Loucy (cell line): ENCODE results near the gene NGFR.

Experiments used
- H2AFZ ChIP-seq: fragments of 200-600 bp; sonication (generic); 2 replicates; pipeline ENCODE4 v1.6.0; 2016; ENCODE audit warnings: antibody characterized with exemption, mild to moderate bottlenecking, low read length, moderate library complexity
- H3F3A ChIP-seq: fragments of 200-600 bp; 2 replicates; pipeline ENCODE4 v1.6.0; 2016; ENCODE audit warnings: antibody characterized with exemption, low read depth, mild to moderate bottlenecking
- H3K27me3 ChIP-seq: fragments of 200-600 bp; sonication (generic); 2 replicates; pipeline ENCODE4 v1.6.1; 2014; ENCODE audit warnings: low read length, mild to moderate bottlenecking; ENCODE audit not compliant: insufficient read depth, poor library complexity, severe bottlenecking
- H3K36me3 ChIP-seq: fragments of 200-600 bp; sonication (generic); 2 replicates; pipeline ENCODE4 v1.6.1; 2016; ENCODE audit warnings: low read length; ENCODE audit not compliant: insufficient read depth
- H3K4me1 ChIP-seq: fragments of 200-600 bp; sonication (generic); 2 replicates; pipeline ENCODE4 v1.5.1; 2014; ENCODE audit warnings: low read length, mild to moderate bottlenecking; ENCODE audit not compliant: insufficient read depth, poor library complexity, severe bottlenecking
- H3K4me2 ChIP-seq: fragments of 200-600 bp; sonication (generic); 2 replicates; pipeline ENCODE4 v1.6.0; 2014; ENCODE audit warnings: antibody characterized with exemption, low read length, low read depth, mild to moderate bottlenecking; ENCODE audit not compliant: poor library complexity, severe bottlenecking
- H3K4me3 ChIP-seq: fragments of 200-600 bp; sonication (generic); 2 replicates; pipeline ENCODE4 v1.5.1; 2014; ENCODE audit warnings: low read length, mild to moderate bottlenecking, mixed read lengths; ENCODE audit not compliant: poor library complexity, severe bottlenecking
- H3K79me2 ChIP-seq: fragments of 200-600 bp; sonication (generic); 2 replicates; pipeline ENCODE4 v1.6.1; 2014; ENCODE audit warnings: low read length; ENCODE audit not compliant: insufficient read depth
- H3K9ac ChIP-seq: fragments of 200-600 bp; sonication (generic); 2 replicates; pipeline ENCODE4 v1.6.0; 2014; ENCODE audit warnings: mild to moderate bottlenecking, low read depth, low read length, moderate library complexity; ENCODE audit not compliant: poor library complexity, severe bottlenecking
- H3K9me2 ChIP-seq: fragments of 200-600 bp; sonication (generic); replicated peaks from 2 replicates; pipeline ENCODE4 v1.6.1; 2016; ENCODE audit warnings: low read depth, low read length, mixed read lengths
- H3K9me3 ChIP-seq: fragments of 200-600 bp; sonication (generic); 2 replicates; pipeline ENCODE4 v1.6.1; 2014; ENCODE audit warnings: mild to moderate bottlenecking, antibody characterized with exemption, low read length, low read depth; ENCODE audit not compliant: insufficient read depth
- H4K20me1 ChIP-seq: fragments of 200-600 bp; sonication (generic); 2 replicates; pipeline ENCODE4 v1.6.0; 2014; ENCODE audit warnings: antibody characterized with exemption, low read length, mild to moderate bottlenecking; ENCODE audit not compliant: insufficient read depth, poor library complexity, severe bottlenecking
- EZH2phosphoT487 ChIP-seq: fragments of 200-600 bp; IDR thresholded peaks from 2 replicates; pipeline ENCODE4 v1.6.1; 2018; ENCODE audit warnings: antibody characterized with exemption, mild to moderate bottlenecking, moderate library complexity, borderline replicate concordance
- TF ChIP-seq, protein P1 (sequence below): fragments of 200-600 bp; sonication (generic); conservative IDR thresholded peaks from 2 replicates; pipeline ENCODE4 v1.5.1; 2014; ENCODE audit warnings: mild to moderate bottlenecking, antibody characterized with exemption, low read length

Gene NGFR

GRCh38 chr17:49509588-49509917 is 14.5 kb downstream of the NGFR start:
- H3K4me1 ChIP-seq: peaks cover 8% of the 10 kb centered on the region
- no peaks in the 10 kb centered on the region for H3K79me2 ChIP-seq
- H3K4me3 ChIP-seq: no peak overlapping the region
- no peak overlapping the region for H3K9ac ChIP-seq
- H4K20me1 ChIP-seq: no peaks in the 10 kb centered on the region
- H3F3A ChIP-seq: no peaks in the 10 kb centered on the region
- TF ChIP-seq, protein P1, sequence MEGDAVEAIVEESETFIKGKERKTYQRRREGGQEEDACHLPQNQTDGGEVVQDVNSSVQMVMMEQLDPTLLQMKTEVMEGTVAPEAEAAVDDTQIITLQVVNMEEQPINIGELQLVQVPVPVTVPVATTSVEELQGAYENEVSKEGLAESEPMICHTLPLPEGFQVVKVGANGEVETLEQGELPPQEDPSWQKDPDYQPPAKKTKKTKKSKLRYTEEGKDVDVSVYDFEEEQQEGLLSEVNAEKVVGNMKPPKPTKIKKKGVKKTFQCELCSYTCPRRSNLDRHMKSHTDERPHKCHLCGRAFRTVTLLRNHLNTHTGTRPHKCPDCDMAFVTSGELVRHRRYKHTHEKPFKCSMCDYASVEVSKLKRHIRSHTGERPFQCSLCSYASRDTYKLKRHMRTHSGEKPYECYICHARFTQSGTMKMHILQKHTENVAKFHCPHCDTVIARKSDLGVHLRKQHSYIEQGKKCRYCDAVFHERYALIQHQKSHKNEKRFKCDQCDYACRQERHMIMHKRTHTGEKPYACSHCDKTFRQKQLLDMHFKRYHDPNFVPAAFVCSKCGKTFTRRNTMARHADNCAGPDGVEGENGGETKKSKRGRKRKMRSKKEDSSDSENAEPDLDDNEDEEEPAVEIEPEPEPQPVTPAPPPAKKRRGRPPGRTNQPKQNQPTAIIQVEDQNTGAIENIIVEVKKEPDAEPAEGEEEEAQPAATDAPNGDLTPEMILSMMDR: no peak
- TF ChIP-seq EZH2phosphoT487: no peak
- no peaks in the 10 kb centered on the region for H3K9me2 ChIP-seq
- H3K4me2 ChIP-seq: no peak overlapping the region
- no peaks in the 10 kb centered on the region for H3K27me3 ChIP-seq
- no peaks in the 10 kb centered on the region for H3K9me3 ChIP-seq
- no peak overlapping the region for H2AFZ ChIP-seq
- H3K36me3 ChIP-seq: no peaks in the 10 kb centered on the region

GRCh38 chr17:49510059-49510719 is 15.1 kb downstream of the NGFR start:
- Histone ChIP-seq H3F3A (no peaks in the 10 kb centered on the region), H3K79me2 (no peaks in the 10 kb centered on the region), H4K20me1 (no peaks in the 10 kb centered on the region), H3K4me1 (peaks cover 8% of the 10 kb centered on the region), H3K4me3 (no peak overlapping the region), H3K27me3 (no peaks in the 10 kb centered on the region), H3K9me3 (no peaks in the 10 kb centered on the region), H3K9ac (no peak overlapping the region), H3K4me2 (no peak overlapping the region), H2AFZ (no peak overlapping the region), H3K36me3 (no peaks in the 10 kb centered on the region), H3K9me2 (no peaks in the 10 kb centered on the region)
- no peak for TF ChIP-seq EZH2phosphoT487
- TF ChIP-seq, protein P1: no peak

DNA sequence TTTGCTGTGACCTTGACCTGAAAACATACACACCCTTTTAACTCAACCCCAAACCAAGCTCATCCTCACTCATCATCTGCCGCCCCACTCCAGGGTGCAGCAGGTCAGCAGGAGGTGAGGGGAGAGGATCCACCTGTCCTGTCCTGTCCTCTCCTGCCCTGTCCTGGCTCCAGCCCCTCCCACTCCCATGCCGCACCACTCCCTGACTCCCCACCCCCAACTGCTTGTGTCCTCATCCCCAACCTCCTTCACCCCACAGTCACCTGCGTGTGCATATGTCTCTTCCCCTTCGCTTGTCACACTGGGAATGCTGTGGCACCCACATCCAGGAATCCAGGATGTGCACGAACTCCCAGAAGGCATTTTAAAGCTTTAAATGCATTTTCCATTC is 15.6 kb downstream of the NGFR start:
- Histone ChIP-seq H3F3A (no peaks in the 10 kb centered on the region), H3K36me3 (no peaks in the 10 kb centered on the region), H3K4me3 (no peak overlapping the region), H3K4me1 (peaks cover 8% of the 10 kb centered on the region), H3K9ac (no peak overlapping the region), H3K27me3 (no peaks in the 10 kb centered on the region), H2AFZ (no peak overlapping the region), H3K9me3 (no peaks in the 10 kb centered on the region), H4K20me1 (no peaks in the 10 kb centered on the region), H3K9me2 (no peaks in the 10 kb centered on the region), H3K4me2 (no peak overlapping the region), H3K79me2 (no peaks in the 10 kb centered on the region)
- TF ChIP-seq, protein P1: no peak
- TF ChIP-seq EZH2phosphoT487: no peak
